ENCODE measurements around the gene CDC6.

GRCh38 chr17:40343219-40344119, 55.8 kb downstream of the CDC6 start:
- TF ChIP-seq CREB1 (IDR thresholded peaks at IDR 0.05; ENCODE audit: low read depth) (no peak), RAD21 (IDR thresholded peaks at IDR 0.05; ENCODE audit: low read depth) (no peak), TAF1 (IDR thresholded peaks at IDR 0.05; ENCODE audit: low read depth) (no peak), EP300 (IDR thresholded peaks at IDR 0.05; ENCODE audit: borderline replicate concordance) (no peak), MAX (IDR thresholded peaks at IDR 0.05) (no peak), TEAD4 (IDR thresholded peaks at IDR 0.05) (no peak), CEBPB (IDR thresholded peaks at IDR 0.05) (no peak)
